PC-3 (cell line): ENCODE measurements around the gene KCTD15. TPM values are rescaled to one million over a fixed set of nuclear protein-coding genes. Genes with fewer than 3 reads are reported as not detected.

Experiments
- ATAC-seq: fragments of 200-7000 bp; cut with Tn5 transposase; 2 replicates; pipeline ENCODE4 v1.9.1; 2020; ENCODE audit warnings: mild to moderate bottlenecking, moderate library complexity
- BruUV-seq: library from RNA; stranded (reverse); fragments of 400-500 nt; replicated peaks from 2 replicates; lab custom pipeline; 2021; lab: Mats Ljungman, UMichigan
- CTCF ChIA-PET: fragments of 300-600 bp; sonication (Branson Sonifier 250); formaldehyde crosslinking; loops from one replicate; lab custom pipeline; 2022; ENCODE audit warnings: antibody characterized with exemption; lab: Charles Lee
- POLR2A ChIA-PET: fragments of 300-600 bp; sonication (Branson Sonifier 250); formaldehyde crosslinking; loops from one replicate; lab custom pipeline; 2022; ENCODE audit warnings: antibody characterized with exemption; ENCODE audit not compliant: unreplicated experiment; lab: Charles Lee
- DNase-seq: peaks from one replicate; pipeline ENCODE4 v3.0.0-alpha.2; 2015
- H2AFZ ChIP-seq: fragments of 300-600 bp; sonication (generic); 2 replicates; pipeline ENCODE4 v1.6.0; 2016; ENCODE audit warnings: antibody characterized with exemption, low read length
- H3F3A ChIP-seq: fragments of 300-600 bp; sonication (generic); one replicate; pipeline ENCODE4 v1.6.0; 2017; ENCODE audit warnings: antibody characterized with exemption, low read length, control low read depth, mild to moderate bottlenecking; ENCODE audit not compliant: unreplicated experiment
- H3K27ac ChIP-seq: fragments of 300-600 bp; sonication (generic); 2 replicates; pipeline ENCODE4 v1.5.1; 2016; ENCODE audit warnings: mild to moderate bottlenecking, low read length
- H3K27me3 ChIP-seq: fragments of 300-600 bp; sonication (generic); 2 replicates; pipeline ENCODE4 v1.6.1; 2016; ENCODE audit warnings: low read length, mixed read lengths
- H3K36me3 ChIP-seq: fragments of 300-600 bp; sonication (generic); 2 replicates; pipeline ENCODE4 v1.6.1; 2016; ENCODE audit warnings: low read depth, mixed run types, low read length, mixed read lengths
- H3K4me1 ChIP-seq: fragments of 300-600 bp; sonication (generic); 2 replicates; pipeline ENCODE4 v1.5.1; 2016; ENCODE audit warnings: low read length; ENCODE audit not compliant: insufficient read depth
- H3K4me2 ChIP-seq: fragments of 300-600 bp; sonication (generic); 2 replicates; pipeline ENCODE4 v1.6.0; 2016; ENCODE audit warnings: low read length
- H3K4me3 ChIP-seq: fragments of 300-600 bp; sonication (generic); 2 replicates; pipeline ENCODE4 v1.5.1; 2016; ENCODE audit warnings: mild to moderate bottlenecking, low read length, mixed read lengths
- H3K79me2 ChIP-seq: fragments of 300-600 bp; sonication (generic); 2 replicates; pipeline ENCODE4 v1.6.1; 2017; ENCODE audit warnings: low read length, mixed read lengths
- H3K9ac ChIP-seq: fragments of 300-600 bp; sonication (generic); 2 replicates; pipeline ENCODE4 v1.6.0; 2016; ENCODE audit warnings: mild to moderate bottlenecking, low read length
- H3K9me2 ChIP-seq: fragments of 300-600 bp; sonication (generic); replicated peaks from 2 replicates; pipeline ENCODE4 v1.6.1; 2016; ENCODE audit warnings: mixed run types, low read length, mixed read lengths
- H3K9me3 ChIP-seq: fragments of 300-600 bp; sonication (generic); 2 replicates; pipeline ENCODE4 v1.6.1; 2016; ENCODE audit warnings: low read length, mixed read lengths
- H4K20me1 ChIP-seq: fragments of 300-600 bp; sonication (generic); 2 replicates; pipeline ENCODE4 v1.6.1; 2016; ENCODE audit warnings: low read length, mixed read lengths
- CTCF ChIP-seq: fragments of 300-600 bp; sonication (generic); conservative IDR thresholded peaks from 2 replicates; pipeline ENCODE4 v1.5.1; 2017; ENCODE audit warnings: antibody characterized with exemption, low read depth, mild to moderate bottlenecking, low read length
- EZH2 ChIP-seq: fragments of 300-600 bp; sonication (generic); IDR thresholded peaks from one replicate; pipeline ENCODE4 v1.6.1; 2017; ENCODE audit warnings: antibody characterized with exemption, mild to moderate bottlenecking, low read length; ENCODE audit not compliant: unreplicated experiment
- EZH2phosphoT487 ChIP-seq: fragments of 300-600 bp; sonication (generic); IDR thresholded peaks from 2 replicates; pipeline ENCODE4 v1.6.1; 2018; ENCODE audit warnings: mild to moderate bottlenecking, antibody characterized with exemption, low read length, borderline replicate concordance
- intact Hi-C: fragments of 100-400 bp; cut with micrococcal nuclease; formaldehyde crosslinking; loops from 2 replicates; pipeline ENCODE4 v1.9.0; 2023
- total RNA-seq: library from RNA; depleted of rRNA; stranded (reverse); fragments of >200 nt; gene quantifications from 2 replicates; pipeline ENCODE4 v1.2.3, GENCODE V29; 2014

Gene KCTD15
- total RNA-seq, 1 experiment from 2014 or later = 58.2 TPM

- CTCF ChIA-PET = interaction anchor here (0.8 to 1.4 kb wide), 3 partner anchors 10 to 203 kb away, joined by 3 to 4 read pairs (median 3); no protein-coding TSS in a partner anchor
- TF ChIP-seq EZH2phosphoT487 (no peak), EZH2 (no peak), CTCF (peak; percentile 78)
- Histone ChIP-seq H3K9me2 (no peaks in the 10 kb centered on the region), H3K36me3 (no peaks in the 10 kb centered on the region), H3K79me2 (peaks cover 8% of the 10 kb centered on the region), H3K9ac (peak overlapping the region; percentile 90), H3F3A (no peaks in the 10 kb centered on the region), H3K4me2 (peak overlapping the region; percentile 76), H2AFZ (peak overlapping the region; percentile 79), H3K4me3 (peak overlapping the region; percentile 74), H3K4me1 (peaks cover 6% of the 10 kb centered on the region; the same call in 1 of the 2 replicates), H3K27me3 (no peaks in the 10 kb centered on the region), H3K9me3 (no peaks in the 10 kb centered on the region), H4K20me1 (no peaks in the 10 kb centered on the region), H3K27ac (peak overlapping the region; percentile 80)
- ATAC-seq (peak; percentile 66), DNase-seq (peak; percentile 70)
- intact Hi-C loops = loop anchor here (2.0 kb wide), 2 partner anchors 25 to 201 kb away; no protein-coding TSS in a partner anchor
- BruUV-seq = no TSS peak
- POLR2A ChIA-PET = interaction anchor here (0.5 kb wide), 1 partner anchor 203 kb away, joined by 3 read pairs; no protein-coding TSS in a partner anchor
Measured at GRCh38 chr19:33795370-33796163, 1.1 kb upstream of the KCTD15 start.

GRCh38 chr19:33797802-33798671 lies 1.4 kb downstream of the KCTD15 start:
- CTCF ChIA-PET = interaction anchor here (1.2 kb wide), 1 partner anchor 200 kb away, joined by 8 read pairs; no protein-coding TSS in a partner anchor

More at GRCh38 chr19:33797802-33798671, 1.4 kb downstream of the KCTD15 start:
- no TSS peak for BruUV-seq
- Histone ChIP-seq H3K27me3 (no peaks in the 10 kb centered on the region), H3F3A (no peaks in the 10 kb centered on the region), H3K79me2 (peaks cover 8% of the 10 kb centered on the region), H3K4me2 (peak overlapping the region; percentile 91), H3K36me3 (no peaks in the 10 kb centered on the region; the same call in 1 of the 2 replicates), H3K4me1 (peaks cover 6% of the 10 kb centered on the region; the same call in 1 of the 2 replicates), H3K9me3 (no peaks in the 10 kb centered on the region), H3K9me2 (no peaks in the 10 kb centered on the region), H2AFZ (peak overlapping the region; percentile 66; the same call in 1 of the 2 replicates), H3K27ac (no peak overlapping the region), H3K9ac (peak overlapping the region; percentile 84), H3K4me3 (peak overlapping the region; percentile 83), H4K20me1 (no peaks in the 10 kb centered on the region)
- intact Hi-C loops = loop anchor here (2.0 kb wide), 1 partner anchor 23 kb away; no protein-coding TSS in a partner anchor
- no peak for DNase-seq
- ATAC-seq = no peak
- TF ChIP-seq CTCF = no peak
- TF ChIP-seq EZH2phosphoT487 = no peak
- TF ChIP-seq EZH2 = no peak
- POLR2A ChIA-PET = interaction anchor here (1.5 kb wide), 1 partner anchor 22 kb away, joined by 17 read pairs; no protein-coding TSS in a partner anchor
